Left cardiac atrium (tissue), 4 donors: ENCODE data around the gene MALT1. TPM values are rescaled to one million over a fixed set of nuclear protein-coding genes. Genes with fewer than 3 reads are reported as not detected.

ENCODE experiments used
- ATAC-seq, 2 donors: fragments of 200-7000 bp; cut with Tn5 transposase; one replicate each; pipeline ENCODE4 v1.9.1; 2020; ENCODE audit warnings: mild to moderate bottlenecking in 2 of 2, moderate library complexity in 2 of 2
- DNase-seq: peaks from one replicate; pipeline ENCODE4 v3.0.0-alpha.2; 2020
- intact Hi-C, 2 donors: fragments of 100-400 bp; cut with DNase I; formaldehyde crosslinking; loops; one replicate each; pipeline versions ENCODE4 v1.14.1 to v1.15.1; 2022 to 2023
- total RNA-seq, 2 donors: library from RNA; stranded (reverse); fragmentation: NEBNext Ultra II Directional; extraction: Animal tissue kit (Norgen Biotek cat#: 25700); gene quantifications; one replicate each; pipeline ENCODE4 v1.2.1, GENCODE V29; 2021
- donor health status: DM: no; HTN: yes; CAD: no.
- donor health status: DM: no; HTN: yes; CAD: no; lungs with severe emphysema.
- donor health status: DM: yes; HTN: yes; CAD: no.
- donor health status: Dilated cardiomyopathy.

Gene MALT1
- total RNA-seq, 2 donors from 2014 or later, result 12.0 to 12.4 TPM

DNA sequence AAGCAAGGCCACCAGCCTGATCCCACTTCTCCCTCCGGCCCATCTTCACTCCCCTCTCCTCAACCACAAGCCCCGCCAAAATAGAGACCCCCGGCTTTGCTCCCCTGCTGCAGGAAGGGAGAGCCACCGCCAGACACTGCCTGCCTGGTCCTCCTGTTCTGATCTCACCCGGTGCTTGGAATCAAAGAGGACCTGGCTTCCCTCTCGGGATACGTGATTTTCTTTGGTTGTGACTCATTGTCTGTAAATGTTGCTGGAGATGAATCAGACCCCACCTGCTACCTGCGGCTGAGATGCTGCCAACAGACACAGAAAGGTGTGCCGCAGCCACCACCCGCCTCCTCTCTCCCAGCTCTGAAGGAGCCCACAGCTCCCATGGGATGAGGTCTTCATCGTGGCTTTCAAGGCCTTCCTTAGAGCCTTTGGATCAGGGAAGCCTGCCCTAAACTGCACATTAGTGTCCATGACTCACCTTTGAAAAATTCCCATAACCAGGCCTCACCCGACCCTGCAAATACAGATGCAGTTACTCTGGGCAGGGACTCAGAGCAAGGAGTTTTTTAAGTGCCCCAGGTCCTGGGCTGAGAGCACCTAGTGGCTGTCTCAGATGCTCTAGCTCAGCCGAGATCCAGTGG lies 114.0 kb downstream of the MALT1 start:
- ATAC-seq (peak in 1 of 2 donors; percentile 45), DNase-seq (no peak)
- intact Hi-C loops, result loop anchor here in 1 of 2 donors (5.0 to 10.0 kb wide), 3 partner anchors 57 to 210 kb away; partner anchors contain the start of gene ZNF532

DNA sequence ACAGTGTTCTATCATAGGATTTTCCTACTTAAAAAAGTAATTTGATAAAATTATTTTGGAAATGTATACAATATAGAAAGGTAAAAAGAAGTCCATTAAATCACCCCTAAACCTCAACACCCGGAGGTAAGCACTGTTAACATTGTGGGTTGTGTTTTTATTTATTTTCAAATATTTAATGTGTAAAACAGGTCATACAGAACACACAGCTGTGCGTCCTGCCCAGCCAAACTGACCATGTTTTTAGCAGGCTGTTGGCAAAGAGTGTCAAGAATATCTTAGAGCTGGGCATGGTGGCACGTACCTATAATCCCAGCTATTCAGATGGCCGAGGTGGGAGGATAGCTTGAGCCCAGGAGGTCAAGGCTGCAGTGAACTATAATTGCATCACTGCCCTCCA lies 114.6 kb downstream of the MALT1 start:
- intact Hi-C loops, result loop anchor here in 1 of 2 donors (5.0 to 10.0 kb wide), 3 partner anchors 56 to 209 kb away; partner anchors contain the start of gene ZNF532
- ATAC-seq (no peak), DNase-seq (no peak)

DNA sequence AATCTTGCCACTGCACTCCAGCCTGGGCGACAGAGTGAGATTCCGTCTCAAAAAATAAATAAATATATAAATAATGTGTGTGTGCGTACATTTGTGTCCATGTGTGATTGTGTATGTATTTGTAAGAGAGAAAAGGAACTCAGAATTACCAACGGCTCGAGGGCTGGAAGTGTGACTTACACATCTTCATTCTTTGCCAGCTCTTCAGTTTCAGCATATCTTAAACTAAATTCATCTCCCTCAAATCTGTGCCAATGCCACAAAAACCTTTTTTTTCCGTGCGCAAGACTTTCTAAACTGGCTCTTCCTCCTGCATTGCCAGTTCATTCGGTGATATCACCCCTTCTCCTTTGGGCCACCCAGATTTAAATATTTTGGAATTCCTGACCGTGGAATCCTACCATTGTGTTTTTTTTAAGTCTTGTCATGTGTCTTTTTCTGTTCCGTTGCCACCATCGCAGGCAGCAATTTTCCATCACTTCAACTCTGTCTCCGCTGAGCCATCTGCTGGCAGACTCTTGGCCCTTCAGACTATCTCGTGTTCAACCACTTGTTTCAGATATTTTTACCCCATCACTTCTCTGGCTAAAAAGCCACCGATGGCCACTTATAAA lies 116.4 kb downstream of the MALT1 start:
- peak; percentile 52 to 63 for ATAC-seq
- peak; percentile 43 for DNase-seq
- intact Hi-C loops, result loop anchor here in 1 of 2 donors (5.0 to 10.0 kb wide), 3 partner anchors 55 to 207 kb away; partner anchors contain the start of gene ZNF532

DNA sequence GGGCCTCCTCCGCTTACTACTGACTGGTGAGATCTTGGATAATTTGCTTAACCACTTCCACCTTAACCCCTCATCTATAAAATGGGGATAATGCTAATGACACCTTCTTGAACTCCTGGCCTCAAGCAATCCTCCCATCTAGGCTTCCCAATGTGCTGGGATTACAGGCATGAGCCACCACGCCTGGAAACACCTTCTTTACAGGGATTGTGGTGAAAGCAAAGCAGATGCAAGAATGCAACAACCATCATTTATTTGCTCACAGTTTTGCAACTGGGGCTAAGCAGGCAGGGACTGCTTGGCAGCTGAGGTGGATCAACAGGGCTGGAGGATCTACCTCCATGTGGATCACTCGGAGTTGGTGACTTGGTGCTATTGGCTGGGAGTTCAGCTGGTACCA lies 117.2 kb downstream of the MALT1 start:
- DNase-seq, result no peak
- intact Hi-C loops, result loop anchor here in 1 of 2 donors (5.0 to 10.0 kb wide), 3 partner anchors 54 to 206 kb away; partner anchors contain the start of gene ZNF532
- ATAC-seq, result no peak

DNA sequence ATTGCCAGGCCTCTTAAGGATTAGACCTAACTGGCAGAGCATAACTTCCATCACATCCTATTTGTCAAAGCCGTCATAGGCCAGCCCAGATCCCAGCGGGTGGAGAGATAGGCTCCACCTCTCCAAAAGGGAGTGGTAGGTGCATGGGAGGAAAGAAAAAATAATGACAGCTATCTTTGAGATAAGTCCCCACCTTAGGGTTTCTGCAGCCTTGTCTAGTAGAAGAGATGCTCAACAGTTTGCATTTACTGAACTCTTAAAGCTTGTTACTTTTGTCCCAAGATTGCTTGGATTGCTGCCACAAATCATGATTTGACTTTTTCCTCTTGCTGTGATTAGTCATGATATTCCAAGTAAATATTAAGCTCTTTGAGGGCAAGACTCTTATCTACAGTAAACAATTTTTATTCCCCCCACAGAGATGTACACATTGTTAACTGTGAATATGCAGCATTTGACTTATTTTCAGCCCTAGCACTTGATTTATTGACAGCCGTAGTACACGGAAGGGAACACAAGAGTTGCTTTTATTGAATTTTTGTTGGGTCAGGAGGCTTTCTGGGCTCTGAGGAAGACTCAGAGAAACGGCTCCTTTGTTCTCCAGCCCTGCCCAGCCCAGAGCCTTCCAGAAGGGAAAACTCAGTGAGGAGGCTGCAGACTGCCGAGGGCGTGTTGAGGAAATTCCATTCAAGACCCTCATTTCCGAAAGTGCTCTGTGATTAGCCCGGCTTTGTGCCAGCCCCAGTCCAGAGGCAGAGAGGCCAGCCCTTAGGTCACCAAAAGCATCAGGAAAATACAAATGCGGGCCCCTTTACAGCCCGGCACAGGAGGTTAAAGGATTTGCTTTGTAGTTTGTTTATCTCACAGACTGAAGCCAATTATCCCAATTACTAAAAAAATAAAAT lies 118.0 kb downstream of the MALT1 start:
- intact Hi-C loops, result loop anchor here in 1 of 2 donors (5.0 to 10.0 kb wide), 3 partner anchors 53 to 206 kb away; partner anchors contain the start of gene ZNF532
- ATAC-seq, result peak; percentile 40 to 52
- peak; percentile 84 for DNase-seq

DNA sequence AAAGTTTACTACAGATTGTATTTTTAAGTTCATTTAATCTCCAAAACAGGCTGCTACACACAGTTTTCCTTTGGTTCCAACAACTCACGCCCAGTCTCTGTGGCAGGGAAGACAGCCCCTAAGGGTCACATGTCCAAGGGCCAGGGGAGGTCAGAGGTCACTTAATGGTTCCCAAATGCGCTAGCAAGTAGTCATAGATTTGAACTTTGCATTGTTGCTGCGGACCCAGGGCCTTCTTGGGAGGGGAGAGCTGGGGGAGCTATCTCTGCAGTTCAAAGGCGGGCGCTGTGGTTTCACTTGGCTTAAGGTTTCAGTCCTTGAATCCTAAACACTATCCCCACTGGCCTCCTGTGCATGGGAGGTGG lies 118.6 kb downstream of the MALT1 start:
- intact Hi-C loops, result loop anchor here (5.0 to 10.0 kb wide), 4 partner anchors 52 to 205 kb away; partner anchors contain the start of gene ZNF532 (in 1 of the 2)
- DNase-seq (peak; percentile 48), ATAC-seq (no peak)

DNA sequence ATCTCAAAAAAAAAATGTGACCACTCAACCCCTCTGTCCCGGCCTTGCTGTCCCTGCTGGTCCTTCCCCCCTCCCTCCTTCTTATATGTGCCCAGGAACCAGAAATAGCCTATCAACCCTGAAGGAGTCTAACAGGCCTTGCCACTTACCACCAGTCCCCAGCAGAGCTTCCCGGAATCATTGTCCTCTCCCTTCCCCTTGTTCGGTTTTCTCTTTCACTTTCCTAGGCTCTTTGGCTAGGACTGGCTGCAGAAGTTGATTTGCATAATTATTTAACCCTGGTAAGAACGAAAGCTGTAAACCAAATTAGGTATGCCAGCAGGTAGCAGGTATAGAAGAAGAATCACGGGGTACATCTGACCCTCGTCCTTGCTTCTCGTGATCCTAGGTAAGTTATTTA lies 120.8 kb downstream of the MALT1 start:
- intact Hi-C loops, result loop anchor here in 1 of 2 donors (10.0 kb wide), 1 partner anchor 53 kb away; no protein-coding TSS in a partner anchor
- DNase-seq, result no peak
- ATAC-seq, result no peak

DNA sequence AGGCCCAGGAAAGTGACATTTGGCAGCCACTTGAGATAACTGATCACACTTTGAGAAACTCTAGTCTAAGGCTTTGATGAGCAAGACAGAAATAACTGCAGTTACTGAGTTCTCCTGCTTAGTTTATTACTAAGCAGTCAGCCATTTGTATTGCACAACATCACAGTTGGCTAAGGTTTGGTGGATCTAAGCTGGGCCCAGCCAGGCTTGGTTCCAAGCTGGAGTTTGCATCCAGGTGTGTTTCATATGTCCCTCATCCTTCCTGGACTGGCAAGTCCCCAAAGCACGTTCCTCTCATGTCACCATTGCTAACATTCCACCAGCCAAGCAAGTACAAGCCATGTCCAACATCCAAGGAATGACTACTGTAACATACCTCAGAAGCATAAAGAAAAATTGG lies 122.1 kb downstream of the MALT1 start:
- DNase-seq (no peak), ATAC-seq (peak; percentile 20 to 80)
- intact Hi-C loops, result loop anchor here in 1 of 2 donors (10.0 kb wide), 1 partner anchor 51 kb away; no protein-coding TSS in a partner anchor

DNA sequence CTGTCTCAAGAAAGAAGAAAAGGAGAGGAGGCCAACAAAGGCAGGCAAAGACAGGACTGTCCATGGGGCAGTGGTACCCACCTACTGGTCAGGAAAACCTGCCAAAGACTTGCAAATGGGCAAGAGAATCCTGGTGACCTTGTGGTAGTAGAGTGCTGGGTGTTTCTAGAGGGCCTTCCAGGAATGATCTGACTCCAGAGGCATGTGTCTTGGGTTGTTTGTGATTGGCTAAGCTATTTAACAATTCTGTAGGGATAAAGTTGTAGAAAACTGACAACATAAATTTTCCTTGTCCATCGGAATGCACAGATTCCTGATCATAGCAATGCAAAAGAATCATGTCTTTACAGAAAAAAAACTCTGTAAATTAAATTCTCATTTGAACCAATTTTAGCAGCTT lies 125.0 kb downstream of the MALT1 start:
- intact Hi-C loops, result loop anchor here in 1 of 2 donors (10.0 kb wide), 1 partner anchor 49 kb away; no protein-coding TSS in a partner anchor
- ATAC-seq, result no peak
- no peak for DNase-seq

DNA sequence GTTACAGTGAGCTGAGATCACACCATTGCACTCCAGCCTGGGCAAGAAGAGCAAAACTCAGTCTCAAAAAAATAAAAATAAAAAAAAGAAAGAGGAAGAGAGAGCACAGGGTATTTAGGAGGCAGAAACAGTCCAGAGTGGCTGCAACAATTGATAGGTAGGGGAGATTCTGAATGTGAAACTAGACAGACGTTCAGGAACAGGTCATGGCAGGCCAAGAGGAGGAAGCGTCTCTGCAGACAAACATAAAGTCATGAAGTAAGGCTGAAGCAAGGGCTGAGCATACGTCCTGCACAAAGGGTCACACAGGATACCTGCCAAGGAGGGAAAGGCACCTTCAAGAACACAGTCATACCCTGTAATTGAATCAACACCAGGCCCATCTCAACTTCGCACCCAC lies 129.3 kb downstream of the MALT1 start:
- no peak for ATAC-seq
- intact Hi-C loops, result loop anchor here in 1 of 2 donors (5.0 kb wide), 1 partner anchor 42 kb away; no protein-coding TSS in a partner anchor
- no peak for DNase-seq

DNA sequence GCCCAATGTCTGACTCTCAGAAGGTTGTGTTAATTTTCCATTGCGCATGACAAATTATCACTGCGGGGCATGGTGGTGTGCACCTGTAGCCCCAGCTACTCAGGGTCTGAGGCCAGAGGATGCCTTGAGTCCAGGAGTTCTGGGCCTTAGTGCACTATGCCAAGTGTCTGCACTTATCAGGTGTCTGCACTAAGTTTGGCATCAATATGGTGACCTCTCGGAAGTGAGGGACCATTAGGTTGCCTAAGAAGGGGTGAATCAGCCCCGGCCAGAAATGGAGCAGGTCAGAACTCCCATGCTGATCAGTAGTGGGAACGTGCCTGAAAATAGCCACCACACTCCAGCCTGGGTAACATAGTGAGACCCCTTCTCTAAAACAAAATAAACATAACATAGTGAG lies 131.7 kb downstream of the MALT1 start:
- intact Hi-C loops, result loop anchor here in 1 of 2 donors (5.0 kb wide), 1 partner anchor 39 kb away; no protein-coding TSS in a partner anchor
- DNase-seq, result no peak
- ATAC-seq, result peak in 1 of 2 donors; percentile 54

DNA sequence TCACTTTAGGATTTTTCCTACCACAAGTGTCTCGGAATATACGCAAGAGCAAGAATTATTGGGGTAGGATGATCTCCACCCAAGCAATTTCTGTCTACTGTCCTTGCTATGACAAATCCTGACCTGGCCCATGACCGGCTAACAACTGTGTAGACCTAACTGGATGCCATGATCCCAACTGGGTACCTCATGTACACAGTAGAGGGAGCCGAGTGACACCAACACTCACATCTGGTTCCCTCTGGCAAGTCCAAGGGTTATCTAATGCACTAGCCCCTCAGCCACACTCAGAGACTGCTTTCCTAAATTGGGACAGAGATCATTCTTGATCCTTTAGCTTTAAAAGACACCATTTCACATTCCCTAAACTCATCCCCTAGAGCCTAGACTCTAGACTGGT lies 132.7 kb downstream of the MALT1 start:
- DNase-seq (no peak), ATAC-seq (no peak)
- intact Hi-C loops, result loop anchor here in 1 of 2 donors (5.0 kb wide), 1 partner anchor 38 kb away; no protein-coding TSS in a partner anchor

Other genes starting within 250 kb of the MALT1 start
- 100 to 1,000 TPM; 200 to 232 TPM for gene ALPK2, start 42.4 kb upstream of the MALT1 start, total RNA-seq
- 10 to 100 TPM; 56.8 to 57.9 TPM for gene ZNF532, start 193.4 kb downstream of the MALT1 start, total RNA-seq